K562 (cell line): ENCODE measurements around the gene GDF9. TPM values are rescaled to one million over a fixed set of nuclear protein-coding genes. Genes with fewer than 3 reads are reported as not detected.
A peak's percentile ranks its signal among the peaks of the same experiment; 100 is the strongest.

Source experiments
- ATAC-seq: fragments of 200-7000 bp; cut with Tn5 transposase; 3 replicates; pipeline ENCODE4 v1.9.1; 2020; ENCODE audit warnings: moderate library complexity
- BruUV-seq: library from RNA; stranded (reverse); fragments of 400-500 nt; replicated peaks from 2 replicates; lab custom pipeline; 2021; lab: Mats Ljungman, UMichigan
- CTCF ChIA-PET: fragments of 300-600 bp; formaldehyde crosslinking; extraction: SDS; loops from one replicate; lab custom pipeline; 2021; ENCODE audit warnings: low intra/inter-chr PET ratio; lab: Yijun Ruan, JAX
- POLR2A ChIA-PET: fragments of 300-600, 350-650 bp; sonication (Branson Sonifier 250); formaldehyde crosslinking; extraction: SDS; loops from one replicate; lab custom pipeline; 2021; ENCODE audit warnings: antibody characterized with exemption, inconsistent platforms; lab: Yijun Ruan, JAX
- DNase-seq, 4 experiments: peaks; one replicate each; pipeline versions ENCODE4 v3.0.0 to v3.0.0-alpha.2; 2011 to 2018; ENCODE audit warnings: low spot score in 3 of 4, mixed read lengths in 3 of 4; ENCODE audit errors: extremely low read depth in 1 of 4
- FAIRE-seq: peaks from 2 replicates; lab custom pipeline; 2011; peaks lifted over from hg19 to GRCh38; lab: Jason Lieb, UNC
- H2AFZ ChIP-seq: 2 replicates; pipeline ENCODE4 v1.6.0; 2011; ENCODE audit warnings: low read depth, low read length, control low read depth, inconsistent platforms
- H3K27ac ChIP-seq: fragments of 200-600 bp; 3 replicates; pipeline ENCODE4 v1.8.0; 2011; ENCODE audit warnings: low read depth, mild to moderate bottlenecking, control low read depth, inconsistent platforms, low read length, moderate library complexity, mixed read lengths; ENCODE audit errors: extremely low read depth
- H3K27me3 ChIP-seq, 2 experiments: fragments of 300-600 bp in 1 of 2; 2 replicates in 1 of 2; 3 replicates in 1 of 2; pipeline versions ENCODE4 v1.6.0 to v1.8.0; 2011; ENCODE audit warnings: inconsistent platforms in 2 of 2, low read length in 2 of 2, mild to moderate bottlenecking in 1 of 2, mixed read lengths in 1 of 2, moderate library complexity in 1 of 2; ENCODE audit not compliant: control insufficient read depth in 2 of 2, insufficient read depth in 2 of 2
- H3K36me3 ChIP-seq: fragments of 300-600 bp; 3 replicates; pipeline ENCODE4 v1.8.0; 2011; ENCODE audit warnings: mild to moderate bottlenecking, low read length, inconsistent platforms; ENCODE audit not compliant: control insufficient read depth, insufficient read depth
- H3K4me1 ChIP-seq, 2 experiments: fragments of 200-600 bp in 1 of 2; replicated peaks in 1 of 2; 2 replicates in 1 of 2; 3 replicates in 1 of 2; pipeline versions ENCODE4 v1.5.1 to v1.8.0; 2011; ENCODE audit warnings: inconsistent platforms in 2 of 2, low read length in 2 of 2, mild to moderate bottlenecking in 1 of 2, mixed read lengths in 1 of 2, moderate library complexity in 1 of 2; ENCODE audit not compliant: control insufficient read depth in 2 of 2, insufficient read depth in 2 of 2
- H3K4me2 ChIP-seq: 2 replicates; pipeline ENCODE4 v1.6.1; 2011; ENCODE audit warnings: low read length, control low read depth, inconsistent platforms, mixed read lengths; ENCODE audit not compliant: insufficient read depth
- H3K4me3 ChIP-seq: fragments of 200-600 bp; sonication (generic), shearing (Covaris generic); 2 replicates; pipeline ENCODE4 v1.5.1; 2016; ENCODE audit warnings: control low read depth, inconsistent platforms
- H3K79me2 ChIP-seq: fragments of 200-600 bp; 3 replicates; pipeline ENCODE4 v1.8.0; 2011; ENCODE audit warnings: low read length, inconsistent platforms; ENCODE audit not compliant: control insufficient read depth, insufficient read depth
- H3K9ac ChIP-seq, 2 experiments: 2 replicates each; pipeline versions ENCODE4 v1.6.0 to v1.6.1; 2011; ENCODE audit warnings: low read depth in 2 of 2, low read length in 2 of 2, control low read depth in 1 of 2, inconsistent platforms in 1 of 2, mild to moderate bottlenecking in 1 of 2, mixed read lengths in 1 of 2; ENCODE audit not compliant: insufficient read depth in 1 of 2
- H3K9me1 ChIP-seq: one replicate; pipeline ENCODE4 v1.6.0; 2011; ENCODE audit warnings: inconsistent platforms, mild to moderate bottlenecking, low read length, moderate library complexity; ENCODE audit not compliant: control insufficient read depth, insufficient read depth
- H3K9me3 ChIP-seq: replicated peaks from 2 replicates; pipeline ENCODE4 v1.5.1; 2011; ENCODE audit warnings: low read depth, low read length, inconsistent platforms; ENCODE audit not compliant: control insufficient read depth, insufficient read depth
- H4K20me1 ChIP-seq: replicated peaks from 2 replicates; pipeline ENCODE4 v1.6.1; 2011; ENCODE audit warnings: low read length, inconsistent platforms, mixed read lengths; ENCODE audit not compliant: control insufficient read depth, insufficient read depth
- CUX1 ChIP-seq: fragments of 200-800 bp; sonication (Bioruptor generic); IDR thresholded peaks from 2 replicates; pipeline ENCODE4 v1.6.1; 2016; ENCODE audit warnings: missing genetic modification characterization, missing compliant biosample characterization
- HNRNPL ChIP-seq: fragments of 200-400 bp; formaldehyde crosslinking; IDR thresholded peaks from 2 replicates; pipeline ENCODE4 v1.6.1; 2017; ENCODE audit warnings: low read depth, mild to moderate bottlenecking, low read length
- ZBTB33 ChIP-seq: sonication (generic); formaldehyde crosslinking; IDR thresholded peaks from 2 replicates; pipeline ENCODE4 v1.8.1; 2023; ENCODE audit warnings: mild to moderate bottlenecking, missing genetic modification reagents
- WGBS: fragments of 100-300 bp; shearing (Covaris generic); methylation state at CpG from one replicate; pipeline ENCODE4 v1.1.6; 2016; ENCODE audit warnings: low coverage, mixed read lengths; ENCODE audit not compliant: insufficient coverage; ENCODE audit errors: missing lambda C conversion rate; 5-methylcytosine and 5-hydroxymethylcytosine counted together
- in situ Hi-C: fragments of 300-500 bp; cut with MboI; formaldehyde crosslinking; loops from 4 replicates; pipeline ENCODE4 v1.15.0; 2018; ENCODE audit warnings: inconsistent platforms, mixed read lengths
- intact Hi-C: fragments of 100-400 bp; cut with micrococcal nuclease; formaldehyde crosslinking; loops from 2 replicates; pipeline ENCODE4 v1.14.2; 2022
- polyA plus RNA-seq, 8 experiments: library from polyadenylated mRNA; depleted of rRNA in 4 of 8; stranded (reverse) in 5 of 8; unstranded in 3 of 8; fragments of >200 nt; fragmentation: Nextera tagmentation in 2 of 8; fragmentation: Illumina TruSeq in 1 of 8; extraction: Ambion mirVana in 2 of 8; extraction: Trizol in 1 of 8; gene quantifications; 2 replicates each; pipeline versions ENCODE4 v1.2.1 to v1.2.3, GENCODE V29; 2011 to 2014; ENCODE audit warnings: inconsistent platforms in 1 of 8, missing spikeins in 1 of 8
- total RNA-seq, 7 experiments: library from RNA; depleted of rRNA in 6 of 7; stranded (reverse); fragments of >200 nt in 6 of 7; fragmentation: Illumina TruSeq in 2 of 7; extraction: Trizol in 2 of 7; gene quantifications; 2 replicates each; pipeline versions ENCODE4 v1.2.1 to v1.2.3, GENCODE V29; 2011 to 2021; ENCODE audit warnings: low replicate concordance in 1 of 7

The GDF9 gene
- total and polyA plus RNA-seq, 9 of the 15 experiments (the other 6 are each of a cell fraction or from before 2014, with no cell fraction given), result 0.10 to 0.70 (median 0.20) TPM; not detected in 1

- Histone ChIP-seq H3K27me3 (no peaks in the 10 kb centered on the region), H3K79me2 (no peaks in the 10 kb centered on the region), H3K36me3 (no peaks in the 10 kb centered on the region), H3K9me1 (no peaks in the 10 kb centered on the region), H4K20me1 (no peaks in the 10 kb centered on the region), H3K4me1 (peaks cover 0 to 8% of the 10 kb centered on the region in 2 experiments; a peak in 1 of 5 replicates), H2AFZ (no peak overlapping the region), H3K27ac (no peak overlapping the region), H3K4me2 (no peak overlapping the region), H3K4me3 (no peak overlapping the region), H3K9ac (no peak overlapping the region), H3K9me3 (no peaks in the 10 kb centered on the region)
- in situ Hi-C loops (no loop called here), intact Hi-C loops (no loop called here)
- no TSS peak for BruUV-seq
- ATAC-seq (no peak), DNase-seq (no peak), FAIRE-seq (no peak)
- WGBS, result 96% methylated on average over 35 of the region's 81 CpGs
- ChIA-PET CTCF (no interaction called here), POLR2A (no interaction called here)
- TF ChIP-seq HNRNPL, result 0 out of 2 replicates have a peak, but pooled peaks have one; percentile 7
- peak; percentile 95 for TF ChIP-seq ZBTB33 (CRISPR knock-in tag)
- TF ChIP-seq CUX1 (CRISPR knock-in tag), result no peak
- TF ChIP-seq, all 486 proteins: peak for 2
These were observed 51.6 kb downstream of the GDF9 start for GRCh38 chr5:132814503-132815294.
